ENCODE data around the gene GLRX2. TPM values are rescaled to one million over a fixed set of nuclear protein-coding genes. Genes with fewer than 3 reads are reported as not detected.

Gene GLRX2
- polyA plus RNA-seq, 1 experiment: 9.2 TPM

GRCh38 chr1:193108471-193108870 lies 3.3 kb upstream of the GLRX2 start:
- no peak for DNase-seq (ENCODE audit: low read depth)
- ChIA-PET POLR2A (no interaction called here), CTCF (no interaction called here)
- Histone ChIP-seq H3K27me3 (ENCODE audit: control insufficient read depth, insufficient read depth, low read length) (no peaks in the 10 kb centered on the region), H3K36me3 (ENCODE audit: control insufficient read depth, insufficient read depth, low read length) (no peaks in the 10 kb centered on the region), H3K4me3 (ENCODE audit: low read depth, low read length) (no peak overlapping the region)
- TF ChIP-seq CTCF (IDR thresholded peaks at IDR 0.05; ENCODE audit: insufficient read depth, low read depth, low read length): no peak

- Histone ChIP-seq H3K36me3 (ENCODE audit: control insufficient read depth, insufficient read depth, low read length) (no peaks in the 10 kb centered on the region), H3K27me3 (ENCODE audit: control insufficient read depth, insufficient read depth, low read length) (no peaks in the 10 kb centered on the region), H3K4me3 (ENCODE audit: low read depth, low read length) (peak overlapping the region; percentile 83)
- POLR2A ChIA-PET: interaction anchor here (0.7 to 1.6 kb wide), 2 partner anchors 17 to 47 kb away, joined by 7 to 9 read pairs; no protein-coding TSS in a partner anchor
- DNase-seq (ENCODE audit: low read depth): no peak
- TF ChIP-seq CTCF (IDR thresholded peaks at IDR 0.05; ENCODE audit: insufficient read depth, low read depth, low read length): no peak
- CTCF ChIA-PET: interaction anchor here (0.6 to 1.5 kb wide), 5 partner anchors 16 to 628 kb away, joined by 3 to 9 read pairs (median 4); partner anchors contain the start of gene CDC73
These were observed 585 bp upstream of the GLRX2 start for GRCh38 chr1:193105821-193106177.

- ChIA-PET POLR2A (interaction anchor here (1.6 kb wide), 1 partner anchor 18 kb away, joined by 9 read pairs; no protein-coding TSS in a partner anchor), CTCF (interaction anchor here (1.0 to 2.2 kb wide), 6 partner anchors 9 to 627 kb away, joined by 3 to 5 read pairs (median 3); partner anchors contain the start of genes RO60 and UCHL5)
- 0 out of 2 replicates have a peak, but pooled peaks cover 2% of the 10 kb centered on the region for H3K36me3 ChIP-seq (ENCODE audit: control insufficient read depth, insufficient read depth, low read length)
- H3K4me3 ChIP-seq (ENCODE audit: low read depth, low read length): peak overlapping the region; percentile 83
- no peak for DNase-seq (ENCODE audit: low read depth)
- H3K27me3 ChIP-seq (ENCODE audit: control insufficient read depth, insufficient read depth, low read length): no peaks in the 10 kb centered on the region
- TF ChIP-seq CTCF (IDR thresholded peaks at IDR 0.05; ENCODE audit: insufficient read depth, low read depth, low read length): no peak
These were observed 710 bp downstream of the GLRX2 start for GRCh38 chr1:193104502-193104906.

GRCh38 chr1:193103759-193104501 lies 1.3 kb downstream of the GLRX2 start:
- Histone ChIP-seq H3K27me3 (ENCODE audit: control insufficient read depth, insufficient read depth, low read length) (no peaks in the 10 kb centered on the region), H3K4me3 (ENCODE audit: low read depth, low read length) (peak overlapping the region; percentile 83), H3K36me3 (ENCODE audit: control insufficient read depth, insufficient read depth, low read length) (0 out of 2 replicates have a peak, but pooled peaks cover 4% of the 10 kb centered on the region)
- POLR2A ChIA-PET: interaction anchor here (1.6 kb wide), 1 partner anchor 19 kb away, joined by 9 read pairs; no protein-coding TSS in a partner anchor
- no peak for DNase-seq (ENCODE audit: low read depth)
- no peak for TF ChIP-seq CTCF (IDR thresholded peaks at IDR 0.05; ENCODE audit: insufficient read depth, low read depth, low read length)
- CTCF ChIA-PET: interaction anchor here (0.7 to 2.2 kb wide), 7 partner anchors 9 to 626 kb away, joined by 3 to 5 read pairs (median 3); partner anchors contain the start of genes CDC73, RO60 and UCHL5

GRCh38 chr1:193102662-193103061 lies 2.6 kb downstream of the GLRX2 start:
- TF ChIP-seq CTCF (IDR thresholded peaks at IDR 0.05; ENCODE audit: insufficient read depth, low read depth, low read length): no peak
- no peak overlapping the region for H3K4me3 ChIP-seq (ENCODE audit: low read depth, low read length)
- CTCF ChIA-PET: interaction anchor here (2.2 kb wide), 1 partner anchor 9 kb away, joined by 5 read pairs; no protein-coding TSS in a partner anchor
- 0 out of 2 replicates have a peak, but pooled peaks cover 4% of the 10 kb centered on the region for H3K36me3 ChIP-seq (ENCODE audit: control insufficient read depth, insufficient read depth, low read length)
- POLR2A ChIA-PET: no interaction called here
- no peaks in the 10 kb centered on the region for H3K27me3 ChIP-seq (ENCODE audit: control insufficient read depth, insufficient read depth, low read length)
- no peak for DNase-seq (ENCODE audit: low read depth)
